SK-N-SH (cell line): ENCODE results near the gene ITPRID2. TPM values are rescaled to one million over a fixed set of nuclear protein-coding genes. Genes with fewer than 3 reads are reported as not detected.

Experiments used
- CTCF ChIA-PET: fragments of 300-600, 350-600 bp; formaldehyde crosslinking; extraction: SDS; loops from one replicate; lab custom pipeline; 2021; lab: Yijun Ruan, JAX
- POLR2A ChIA-PET: fragments of 350-600 bp; sonication (Branson Sonifier 250); formaldehyde crosslinking; extraction: SDS; loops from one replicate; lab custom pipeline; 2020; ENCODE audit warnings: antibody characterized with exemption, inconsistent platforms; lab: Yijun Ruan, JAX
- DNase-seq: peaks from one replicate; pipeline ENCODE4 v3.0.0; 2012
- H2AFZ ChIP-seq: fragments of 200-600 bp; sonication (generic); 2 replicates; pipeline ENCODE4 v1.8.1; 2016; ENCODE audit warnings: antibody characterized with exemption, mild to moderate bottlenecking, low read depth
- H3F3A ChIP-seq: fragments of 200-600 bp; sonication (generic); replicated peaks from 2 replicates; pipeline ENCODE3; 2016; ENCODE audit warnings: antibody characterized with exemption, mild to moderate bottlenecking; ENCODE audit not compliant: insufficient read depth
- H3K27ac ChIP-seq, 2 experiments: fragments of 200-500 bp in 1 of 2; fragments of 200-600 bp in 1 of 2; sonication (Bioruptor generic) in 1 of 2; sonication (generic), shearing (Covaris generic) in 1 of 2; 2 replicates each; pipeline versions ENCODE4 v1.5.1 to v1.6.1; 2014 to 2016; ENCODE audit warnings: low read depth in 2 of 2, inconsistent platforms in 1 of 2, low read length in 1 of 2, mild to moderate bottlenecking in 1 of 2, mixed read lengths in 1 of 2
- H3K27me3 ChIP-seq: fragments of 200-600 bp; sonication (generic), shearing (Covaris generic); 2 replicates; pipeline ENCODE4 v1.6.1; 2016; ENCODE audit warnings: mixed run types; ENCODE audit not compliant: insufficient read depth
- H3K36me3 ChIP-seq, 2 experiments: fragments of 200-500 bp in 1 of 2; fragments of 200-600 bp in 1 of 2; sonication (Bioruptor generic) in 1 of 2; sonication (generic) in 1 of 2; replicated peaks in 1 of 2; 2 replicates each; pipeline versions ENCODE3 to v1.5.1; 2014 to 2016; ENCODE audit warnings: low read length in 1 of 2, mild to moderate bottlenecking in 1 of 2; ENCODE audit not compliant: insufficient read depth in 2 of 2, control insufficient read depth in 1 of 2
- H3K4me1 ChIP-seq, 2 experiments: fragments of 200-500 bp in 1 of 2; fragments of 200-600 bp in 1 of 2; sonication (Bioruptor generic) in 1 of 2; sonication (generic), shearing (Covaris generic) in 1 of 2; 2 replicates each; pipeline versions ENCODE4 v1.5.1 to v1.6.1; 2014 to 2016; ENCODE audit warnings: low read depth in 1 of 2, low read length in 1 of 2, mixed run types in 1 of 2; ENCODE audit not compliant: insufficient read depth in 2 of 2, control insufficient read depth in 1 of 2
- H3K4me2 ChIP-seq: fragments of 200-600 bp; sonication (generic), shearing (Covaris generic); 2 replicates; pipeline ENCODE4 v1.6.1; 2017; ENCODE audit warnings: mixed run types
- H3K4me3 ChIP-seq, 2 experiments: fragments of 200-500 bp in 1 of 2; fragments of 200-600 bp in 1 of 2; sonication (Bioruptor generic) in 1 of 2; sonication (generic), shearing (Covaris generic) in 1 of 2; 2 replicates each; pipeline versions ENCODE4 v1.5.1 to v1.8.1; 2014 to 2016; ENCODE audit warnings: low read depth in 2 of 2, inconsistent platforms in 1 of 2, low read length in 1 of 2, mild to moderate bottlenecking in 1 of 2, mixed read lengths in 1 of 2, moderate library complexity in 1 of 2
- H3K79me2 ChIP-seq: fragments of 200-600 bp; sonication (generic); 2 replicates; pipeline ENCODE4 v1.8.1; 2017; ENCODE audit warnings: mild to moderate bottlenecking; ENCODE audit not compliant: insufficient read depth
- H3K9ac ChIP-seq: fragments of 200-600 bp; sonication (generic); 2 replicates; pipeline ENCODE4 v1.6.1; 2017; ENCODE audit warnings: mixed run types
- H3K9me2 ChIP-seq: fragments of 200-600 bp; sonication (generic); 2 replicates; pipeline ENCODE4 v1.6.1; 2017; ENCODE audit warnings: mixed run types
- H3K9me3 ChIP-seq: fragments of 200-600 bp; sonication (generic); 2 replicates; pipeline ENCODE4 v1.6.1; 2017; ENCODE audit warnings: mixed run types, mild to moderate bottlenecking, moderate library complexity
- H4K20me1 ChIP-seq: fragments of 200-600 bp; sonication (generic); 2 replicates; pipeline ENCODE4 v1.6.1; 2017; ENCODE audit warnings: mild to moderate bottlenecking, mixed run types; ENCODE audit not compliant: insufficient read depth
- EZH2phosphoT487 ChIP-seq: fragments of 200-600 bp; sonication (generic); IDR thresholded peaks from 2 replicates; pipeline ENCODE4 v1.6.1; 2017; ENCODE audit warnings: low read depth, mixed run types, mild to moderate bottlenecking, antibody characterized with exemption, moderate library complexity, borderline replicate concordance
- IRF3 ChIP-seq: fragments of 150-350 bp; IDR thresholded peaks from 2 replicates; pipeline ENCODE4 v1.6.1; 2016; ENCODE audit warnings: mild to moderate bottlenecking, low read depth, low read length
- MEF2A ChIP-seq: IDR thresholded peaks from 2 replicates; pipeline ENCODE4 v1.4.0; 2012; ENCODE audit warnings: low read depth, borderline replicate concordance
- MXI1 ChIP-seq: IDR thresholded peaks from 2 replicates; pipeline ENCODE4 v1.6.1; 2012; ENCODE audit warnings: mild to moderate bottlenecking, low read depth, low read length, improper control_type of control experiment
- TCF12 ChIP-seq: IDR thresholded peaks from 2 replicates; pipeline ENCODE4 v1.4.0; 2012
- USF2 ChIP-seq: fragments of 150-350 bp; IDR thresholded peaks from 2 replicates; pipeline ENCODE4 v1.6.1; 2017; ENCODE audit warnings: antibody characterized with exemption, low read length, low read depth, borderline replicate concordance
- WGBS: methylation state at CpG from one replicate; pipeline ENCODE4 v1.1.6; 2017; ENCODE audit warnings: low lambda C conversion rate; 5-methylcytosine and 5-hydroxymethylcytosine counted together
- polyA plus RNA-seq, 3 experiments: library from polyadenylated mRNA; depleted of rRNA; stranded (reverse); fragments of >200 nt; gene quantifications; 2 replicates each; pipeline ENCODE4 v1.2.3, GENCODE V29; 2012
- TF ChIP-seq, protein P1 (sequence below): IDR thresholded peaks from 2 replicates; pipeline ENCODE4 v1.4.0; 2012; ENCODE audit warnings: low read depth, borderline replicate concordance
- TF ChIP-seq, protein P2 (sequence below): IDR thresholded peaks from 2 replicates; pipeline ENCODE4 v1.4.0; 2012; ENCODE audit warnings: low read depth, borderline replicate concordance
- TF ChIP-seq, protein P3 (sequence below): IDR thresholded peaks from 2 replicates; pipeline ENCODE4 v1.6.1; 2012; ENCODE audit warnings: mild to moderate bottlenecking, low read depth, low read length, moderate library complexity

ITPRID2 gene
- polyA plus RNA-seq, 1 of the 3 experiments (the other 2 are of a cell fraction), result 41.9 TPM

DNA sequence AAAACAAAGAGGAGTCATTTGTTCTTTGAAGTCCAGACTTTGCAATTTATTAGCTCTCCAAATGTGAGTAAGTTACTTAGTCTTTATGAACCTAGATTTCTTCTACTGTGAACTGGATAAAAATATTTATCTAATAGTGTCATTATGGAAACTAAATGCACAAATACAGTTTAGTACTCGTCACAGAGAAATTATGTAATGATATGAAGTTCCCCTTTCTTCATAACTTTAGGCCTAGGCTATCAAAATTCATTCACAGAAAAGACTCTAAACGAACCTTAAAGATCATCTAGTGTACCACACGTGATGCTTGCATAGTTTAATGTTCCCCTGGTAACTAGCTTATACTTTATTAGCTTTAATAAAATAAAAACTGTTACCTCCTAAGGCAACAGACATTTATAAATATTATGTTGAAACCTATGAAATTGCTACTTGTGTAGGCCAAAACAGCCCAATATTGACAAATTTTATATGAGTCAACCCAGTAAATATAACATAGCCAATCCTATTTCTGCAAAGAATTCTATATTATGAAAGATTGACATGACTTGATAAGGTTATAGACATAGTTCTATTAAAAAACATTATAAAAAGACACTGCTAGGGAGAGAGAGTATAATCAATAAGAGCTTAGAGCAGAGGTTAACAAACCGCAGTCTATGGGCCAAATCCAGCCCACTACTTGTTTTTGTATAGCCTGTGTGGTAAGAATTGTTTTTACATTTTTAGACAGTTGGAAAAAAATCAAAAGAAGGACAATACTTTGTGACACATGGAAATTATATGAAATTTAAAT lies 44.9 kb upstream of the ITPRID2 start:
- H3K9me3 ChIP-seq, result no peaks in the 10 kb centered on the region
- H3K79me2 ChIP-seq, result no peaks in the 10 kb centered on the region
- H3K9me2 ChIP-seq, result no peaks in the 10 kb centered on the region
- no peaks in the 10 kb centered on the region for H3K27me3 ChIP-seq
- H3K4me2 ChIP-seq, result no peak overlapping the region
- no peak overlapping the region for H3K4me3 ChIP-seq
- no peak for DNase-seq
- H3F3A ChIP-seq, result no peaks in the 10 kb centered on the region
- ChIA-PET CTCF (interaction anchor here (0.6 to 1.3 kb wide), 3 partner anchors 7 to 77 kb away, joined by 3 read pairs; no protein-coding TSS in a partner anchor), POLR2A (no interaction called here)
- H3K4me1 ChIP-seq, result peaks cover 0 to 5% of the 10 kb centered on the region in 2 experiments; a peak in 2 of 4 replicates
- H3K9ac ChIP-seq, result no peak overlapping the region
- no peak overlapping the region for H3K27ac ChIP-seq
- no peaks in the 10 kb centered on the region for H4K20me1 ChIP-seq
- WGBS, result 85% methylated on average over 4 of the region's 4 CpGs
- no peak overlapping the region for H2AFZ ChIP-seq
- no peak for TF ChIP-seq USF2
- TF ChIP-seq MXI1, result no peak
- TF ChIP-seq IRF3, result no peak
- no peak for TF ChIP-seq TCF12
- TF ChIP-seq, protein P1, sequence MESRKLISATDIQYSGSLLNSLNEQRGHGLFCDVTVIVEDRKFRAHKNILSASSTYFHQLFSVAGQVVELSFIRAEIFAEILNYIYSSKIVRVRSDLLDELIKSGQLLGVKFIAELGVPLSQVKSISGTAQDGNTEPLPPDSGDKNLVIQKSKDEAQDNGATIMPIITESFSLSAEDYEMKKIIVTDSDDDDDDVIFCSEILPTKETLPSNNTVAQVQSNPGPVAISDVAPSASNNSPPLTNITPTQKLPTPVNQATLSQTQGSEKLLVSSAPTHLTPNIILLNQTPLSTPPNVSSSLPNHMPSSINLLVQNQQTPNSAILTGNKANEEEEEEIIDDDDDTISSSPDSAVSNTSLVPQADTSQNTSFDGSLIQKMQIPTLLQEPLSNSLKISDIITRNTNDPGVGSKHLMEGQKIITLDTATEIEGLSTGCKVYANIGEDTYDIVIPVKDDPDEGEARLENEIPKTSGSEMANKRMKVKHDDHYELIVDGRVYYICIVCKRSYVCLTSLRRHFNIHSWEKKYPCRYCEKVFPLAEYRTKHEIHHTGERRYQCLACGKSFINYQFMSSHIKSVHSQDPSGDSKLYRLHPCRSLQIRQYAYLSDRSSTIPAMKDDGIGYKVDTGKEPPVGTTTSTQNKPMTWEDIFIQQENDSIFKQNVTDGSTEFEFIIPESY, result no peak
- TF ChIP-seq MEF2A, result no peak
- TF ChIP-seq, protein P2, sequence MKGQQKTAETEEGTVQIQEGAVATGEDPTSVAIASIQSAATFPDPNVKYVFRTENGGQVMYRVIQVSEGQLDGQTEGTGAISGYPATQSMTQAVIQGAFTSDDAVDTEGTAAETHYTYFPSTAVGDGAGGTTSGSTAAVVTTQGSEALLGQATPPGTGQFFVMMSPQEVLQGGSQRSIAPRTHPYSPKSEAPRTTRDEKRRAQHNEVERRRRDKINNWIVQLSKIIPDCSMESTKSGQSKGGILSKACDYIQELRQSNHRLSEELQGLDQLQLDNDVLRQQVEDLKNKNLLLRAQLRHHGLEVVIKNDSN, result no peak
- TF ChIP-seq, protein P3, sequence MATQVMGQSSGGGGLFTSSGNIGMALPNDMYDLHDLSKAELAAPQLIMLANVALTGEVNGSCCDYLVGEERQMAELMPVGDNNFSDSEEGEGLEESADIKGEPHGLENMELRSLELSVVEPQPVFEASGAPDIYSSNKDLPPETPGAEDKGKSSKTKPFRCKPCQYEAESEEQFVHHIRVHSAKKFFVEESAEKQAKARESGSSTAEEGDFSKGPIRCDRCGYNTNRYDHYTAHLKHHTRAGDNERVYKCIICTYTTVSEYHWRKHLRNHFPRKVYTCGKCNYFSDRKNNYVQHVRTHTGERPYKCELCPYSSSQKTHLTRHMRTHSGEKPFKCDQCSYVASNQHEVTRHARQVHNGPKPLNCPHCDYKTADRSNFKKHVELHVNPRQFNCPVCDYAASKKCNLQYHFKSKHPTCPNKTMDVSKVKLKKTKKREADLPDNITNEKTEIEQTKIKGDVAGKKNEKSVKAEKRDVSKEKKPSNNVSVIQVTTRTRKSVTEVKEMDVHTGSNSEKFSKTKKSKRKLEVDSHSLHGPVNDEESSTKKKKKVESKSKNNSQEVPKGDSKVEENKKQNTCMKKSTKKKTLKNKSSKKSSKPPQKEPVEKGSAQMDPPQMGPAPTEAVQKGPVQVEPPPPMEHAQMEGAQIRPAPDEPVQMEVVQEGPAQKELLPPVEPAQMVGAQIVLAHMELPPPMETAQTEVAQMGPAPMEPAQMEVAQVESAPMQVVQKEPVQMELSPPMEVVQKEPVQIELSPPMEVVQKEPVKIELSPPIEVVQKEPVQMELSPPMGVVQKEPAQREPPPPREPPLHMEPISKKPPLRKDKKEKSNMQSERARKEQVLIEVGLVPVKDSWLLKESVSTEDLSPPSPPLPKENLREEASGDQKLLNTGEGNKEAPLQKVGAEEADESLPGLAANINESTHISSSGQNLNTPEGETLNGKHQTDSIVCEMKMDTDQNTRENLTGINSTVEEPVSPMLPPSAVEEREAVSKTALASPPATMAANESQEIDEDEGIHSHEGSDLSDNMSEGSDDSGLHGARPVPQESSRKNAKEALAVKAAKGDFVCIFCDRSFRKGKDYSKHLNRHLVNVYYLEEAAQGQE, result no peak
- TF ChIP-seq EZH2phosphoT487, result no peak
- no peaks in the 10 kb centered on the region for H3K36me3 ChIP-seq
